HepG2 (cell line): ENCODE measurements around the gene VPREB1. TPM values are rescaled to one million over a fixed set of nuclear protein-coding genes. Genes with fewer than 3 reads are reported as not detected.

ENCODE experiments used
- ATAC-seq: fragments of 200-7000 bp; cut with Tn5 transposase; 3 replicates; pipeline ENCODE4 v1.9.1; 2020; ENCODE audit warnings: mild to moderate bottlenecking, moderate library complexity
- BruUV-seq: library from RNA; stranded (reverse); fragments of 400-500 nt; replicated peaks from 2 replicates; lab custom pipeline; 2021; lab: Mats Ljungman, UMichigan
- CTCF ChIA-PET: fragments of 300-600 bp; formaldehyde crosslinking; extraction: SDS; loops from one replicate; lab custom pipeline; 2021; ENCODE audit warnings: low total read pairs, inconsistent platforms, low intra/inter-chr PET ratio; lab: Yijun Ruan, JAX
- POLR2A ChIA-PET: fragments of 350-600 bp; sonication (Branson Sonifier 250); formaldehyde crosslinking; loops from one replicate; lab custom pipeline; 2020; ENCODE audit warnings: antibody characterized with exemption, inconsistent platforms; lab: Yijun Ruan, JAX
- DNase-seq: peaks from one replicate; pipeline ENCODE4 v3.0.0-alpha.2; 2015; ENCODE audit warnings: low spot score
- FAIRE-seq: peaks from 3 replicates; lab custom pipeline; 2011; peaks lifted over from hg19 to GRCh38; lab: Jason Lieb, UNC
- H2AFZ ChIP-seq: one replicate; pipeline ENCODE4 v1.6.1; 2011; ENCODE audit warnings: low read length, inconsistent platforms
- H3K27ac ChIP-seq: fragments of 300-600 bp; 3 replicates; pipeline ENCODE4 v1.8.0; 2011; ENCODE audit warnings: mixed run types, mild to moderate bottlenecking, mixed read lengths, low read length, inconsistent platforms; ENCODE audit not compliant: insufficient read depth; ENCODE audit errors: extremely low read length
- H3K27me3 ChIP-seq, 2 experiments: fragments of 200-600 bp in 1 of 2; 2 replicates in 1 of 2; 3 replicates in 1 of 2; pipeline versions ENCODE4 v1.6.0 to v1.8.0; 2011; ENCODE audit warnings: low read length in 2 of 2, mild to moderate bottlenecking in 2 of 2, moderate library complexity in 2 of 2, inconsistent platforms in 1 of 2; ENCODE audit not compliant: insufficient read depth in 2 of 2, control insufficient read depth in 1 of 2
- H3K36me3 ChIP-seq, 2 experiments: fragments of 200-600 bp in 1 of 2; replicated peaks in 1 of 2; 2 replicates in 1 of 2; 3 replicates in 1 of 2; pipeline versions ENCODE4 v1.5.1 to v1.8.0; 2011; ENCODE audit warnings: low read length in 2 of 2, inconsistent platforms in 1 of 2; ENCODE audit not compliant: insufficient read depth in 2 of 2, control insufficient read depth in 1 of 2
- H3K4me1 ChIP-seq: 2 replicates; pipeline ENCODE4 v1.5.1; 2012; ENCODE audit warnings: low read length, inconsistent platforms; ENCODE audit not compliant: insufficient read depth
- H3K4me2 ChIP-seq: 2 replicates; pipeline ENCODE4 v1.6.0; 2011; ENCODE audit warnings: low read depth, low read length, inconsistent platforms
- H3K4me3 ChIP-seq, 3 experiments: fragments of 200-600 bp in 1 of 3; sonication (generic), shearing (Covaris generic) in 1 of 3; replicated peaks in 1 of 3; 2 replicates each; pipeline ENCODE4 v1.5.1; 2011 to 2016; ENCODE audit warnings: low read length in 3 of 3, inconsistent platforms in 2 of 3, low read depth in 2 of 3, mild to moderate bottlenecking in 2 of 3, control low read depth in 1 of 3, mixed read lengths in 1 of 3; ENCODE audit not compliant: insufficient read depth in 1 of 3
- H3K79me2 ChIP-seq: one replicate; pipeline ENCODE4 v1.6.1; 2011; ENCODE audit warnings: low read length, inconsistent platforms; ENCODE audit not compliant: insufficient read depth
- H3K9ac ChIP-seq: 2 replicates; pipeline ENCODE4 v1.6.0; 2011; ENCODE audit warnings: mild to moderate bottlenecking, low read depth, low read length, inconsistent platforms; ENCODE audit not compliant: insufficient read depth
- H3K9me3 ChIP-seq: 2 replicates; pipeline ENCODE4 v1.5.1; 2012; ENCODE audit warnings: mild to moderate bottlenecking, low read length
- H4K20me1 ChIP-seq: 2 replicates; pipeline ENCODE4 v1.6.0; 2011; ENCODE audit warnings: inconsistent platforms, mild to moderate bottlenecking, low read length, moderate library complexity; ENCODE audit not compliant: insufficient read depth
- ATF7-NPFF ChIP-seq: sonication (generic); formaldehyde crosslinking; IDR thresholded peaks from 2 replicates; pipeline ENCODE4 v1.8.1; 2023; ENCODE audit warnings: mild to moderate bottlenecking, low read depth, missing genetic modification reagents, moderate library complexity
- CCAR2 ChIP-seq: fragments of 200-400 bp; formaldehyde crosslinking; optimal IDR thresholded peaks from 2 replicates; pipeline ENCODE3; 2018; ENCODE audit warnings: low read depth, mild to moderate bottlenecking, low read length, moderate library complexity
- ELF3 ChIP-seq: IDR thresholded peaks from 2 replicates; pipeline ENCODE4 v1.6.1; 2016; ENCODE audit warnings: missing genetic modification reagents, missing compliant biosample characterization
- KLF16 ChIP-seq, 2 experiments: sonication (generic) in 1 of 2; formaldehyde crosslinking in 1 of 2; IDR thresholded peaks; 2 replicates each; pipeline versions ENCODE4 v1.6.1 to v1.8.0; 2016 to 2023; ENCODE audit warnings: missing genetic modification reagents in 2 of 2, missing compliant biosample characterization in 1 of 2
- KMT2A ChIP-seq: sonication (generic); formaldehyde crosslinking; IDR thresholded peaks from 2 replicates; pipeline ENCODE4 v1.4.0; 2020; ENCODE audit warnings: missing genetic modification reagents
- MAF1 ChIP-seq: sonication (generic); formaldehyde crosslinking; IDR thresholded peaks from 2 replicates; pipeline ENCODE4 v1.5.0; 2020; ENCODE audit warnings: missing genetic modification reagents, borderline replicate concordance
- MED1 ChIP-seq: sonication (generic); formaldehyde crosslinking; IDR thresholded peaks from 2 replicates; pipeline ENCODE4 v1.4.0; 2020; ENCODE audit warnings: missing genetic modification reagents
- MIER2 ChIP-seq: IDR thresholded peaks from 2 replicates; pipeline ENCODE4 v1.6.1; 2016; ENCODE audit warnings: missing biosample characterization, missing genetic modification reagents
- NFIC ChIP-seq: IDR thresholded peaks from 2 replicates; pipeline ENCODE4 v1.6.1; 2012; ENCODE audit warnings: mild to moderate bottlenecking, low read length, inconsistent platforms
- PAWR ChIP-seq: sonication (generic); formaldehyde crosslinking; IDR thresholded peaks from 2 replicates; pipeline ENCODE4 v1.4.0; 2020; ENCODE audit warnings: missing genetic modification reagents, mild to moderate bottlenecking, borderline replicate concordance
- SAFB2 ChIP-seq: sonication (generic); formaldehyde crosslinking; IDR thresholded peaks from 2 replicates; pipeline ENCODE4 v1.5.1; 2020; ENCODE audit warnings: missing genetic modification reagents, low read depth, mild to moderate bottlenecking, borderline replicate concordance
- SALL2 ChIP-seq: sonication (generic); formaldehyde crosslinking; IDR thresholded peaks from 2 replicates; pipeline ENCODE4 v1.8.1; 2023; ENCODE audit warnings: mild to moderate bottlenecking, missing genetic modification reagents, inconsistent platforms
- SKI ChIP-seq: fragments of 450-650 bp; IDR thresholded peaks from one replicate; pipeline ENCODE4 v1.6.1; 2018; ENCODE audit warnings: mild to moderate bottlenecking; ENCODE audit not compliant: partially characterized antibody
- SMAD9 ChIP-seq: sonication (generic); formaldehyde crosslinking; IDR thresholded peaks from 2 replicates; pipeline ENCODE4 v1.5.1; 2020; ENCODE audit warnings: mild to moderate bottlenecking, missing genetic modification reagents
- SNAPC2 ChIP-seq: sonication (generic); formaldehyde crosslinking; IDR thresholded peaks from 2 replicates; pipeline ENCODE4 v1.8.1; 2022; ENCODE audit warnings: mild to moderate bottlenecking, missing genetic modification reagents
- SUZ12 ChIP-seq: fragments of 150-350 bp; IDR thresholded peaks from 2 replicates; pipeline ENCODE4 v1.6.1; 2014; ENCODE audit warnings: low read depth, low read length
- TBX3 ChIP-seq: fragments of 450-650 bp; IDR thresholded peaks from 2 replicates; pipeline ENCODE4 v1.6.1; 2017; ENCODE audit warnings: antibody characterized with exemption, mild to moderate bottlenecking, inconsistent platforms, borderline replicate concordance
- TFE3 ChIP-seq: IDR thresholded peaks from 2 replicates; pipeline ENCODE4 v1.6.1; 2016
- TRIM24 ChIP-seq: sonication (generic); formaldehyde crosslinking; IDR thresholded peaks from 2 replicates; pipeline ENCODE4 v1.8.0; 2022; ENCODE audit warnings: mild to moderate bottlenecking, missing genetic modification reagents
- ZBTB1 ChIP-seq: sonication (generic); formaldehyde crosslinking; IDR thresholded peaks from 2 replicates; pipeline ENCODE4 v1.4.0; 2020; ENCODE audit warnings: missing genetic modification reagents, borderline replicate concordance
- ZBTB7A ChIP-seq: sonication (generic); formaldehyde crosslinking; IDR thresholded peaks from 2 replicates; pipeline ENCODE4 v1.8.0; 2022; ENCODE audit warnings: mild to moderate bottlenecking, missing genetic modification reagents
- ZEB1 ChIP-seq: IDR thresholded peaks from 2 replicates; pipeline ENCODE4 v1.6.1; 2012; ENCODE audit warnings: mild to moderate bottlenecking, low read depth, inconsistent platforms; ENCODE audit not compliant: insufficient replicate concordance
- ZNF430 ChIP-seq: sonication (generic); formaldehyde crosslinking; IDR thresholded peaks from 2 replicates; pipeline ENCODE4 v1.9.0; 2021; ENCODE audit warnings: mild to moderate bottlenecking, missing genetic modification reagents
- ZNF841 ChIP-seq: sonication (generic); formaldehyde crosslinking; IDR thresholded peaks from 2 replicates; pipeline ENCODE4 v1.8.1; 2023; ENCODE audit warnings: missing genetic modification reagents, borderline replicate concordance
- ZNF878 ChIP-seq: sonication (generic); formaldehyde crosslinking; IDR thresholded peaks from 2 replicates; pipeline ENCODE4 v1.8.1; 2023; ENCODE audit warnings: mild to moderate bottlenecking, missing genetic modification reagents, moderate library complexity
- WGBS: methylation state at CpG from one replicate; pipeline ENCODE4 v1.1.6; 2017; ENCODE audit warnings: low lambda C conversion rate; 5-methylcytosine and 5-hydroxymethylcytosine counted together
- in situ Hi-C: cut with HindIII; loops from 2 replicates; pipeline ENCODE4 v1.10.0; 2017; ENCODE audit warnings: low pct_unique_long_range_greater_than_20kb; ENCODE audit not compliant: extremely low pct_ligation_motif_present
- intact Hi-C: fragments of 100-400 bp; cut with micrococcal nuclease; formaldehyde crosslinking; loops from one replicate; pipeline ENCODE4 v1.10.0; 2022; ENCODE audit not compliant: unreplicated experiment
- polyA plus RNA-seq, 8 experiments: library from polyadenylated mRNA; depleted of rRNA in 3 of 8; stranded (reverse) in 7 of 8; unstranded in 1 of 8; fragments of >200 nt; fragmentation: Illumina TruSeq in 4 of 8; extraction: Trizol in 4 of 8; gene quantifications; 2 replicates each; pipeline versions ENCODE4 v1.2.1 to v1.2.3, GENCODE V29; 2011 to 2016; ENCODE audit warnings: low read depth in 4 of 8, missing spikeins in 1 of 8, mixed read lengths in 1 of 8; ENCODE audit not compliant: insufficient read depth in 1 of 8
- total RNA-seq, 5 experiments: library from RNA; depleted of rRNA; stranded (reverse); fragments of >200 nt; fragmentation: Illumina TruSeq; extraction: Trizol; gene quantifications; 2 replicates each; pipeline ENCODE4 v1.2.3, GENCODE V29; 2016; ENCODE audit warnings: low read depth in 1 of 5

Gene VPREB1
- total and polyA plus RNA-seq, 2 of the 13 experiments (the other 11 are each of a cell fraction or from before 2014, with no cell fraction given), result not detected

GRCh38 chr22:22214819-22215329 is 29.7 kb upstream of the VPREB1 start (continued):
- TF ChIP-seq ZEB1 (peak; percentile 66), KLF16 (CRISPR knock-in tag; IDR thresholded peaks at IDR 0.05) (no peak), ZBTB7A (peak; percentile 53; the same call in 1 of the 2 replicates), MIER2 (CRISPR knock-in tag) (no peak), TFE3 (CRISPR knock-in tag) (no peak), SNAPC2 (no peak), SUZ12 (no peak), TBX3 (peak; percentile 13; the same call in 1 of the 2 replicates)

- in situ Hi-C loops, result loop anchor here (25.0 kb wide), 1 partner anchor 121 kb away; no protein-coding TSS in a partner anchor
- Histone ChIP-seq H3K9me3 (no peaks in the 10 kb centered on the region), H4K20me1 (no peaks in the 10 kb centered on the region), H3K79me2 (no peaks in the 10 kb centered on the region), H3K4me2 (no peak overlapping the region), H3K9ac (no peak overlapping the region), H3K27me3 (peaks cover 2 to 8% of the 10 kb centered on the region in 2 experiments; a peak in 2 of 5 replicates), H3K4me3 (no peak overlapping the region), H2AFZ (no peak overlapping the region), H3K4me1 (peaks cover 13% of the 10 kb centered on the region), H3K27ac (no peak overlapping the region), H3K36me3 (no peaks in the 10 kb centered on the region)
- FAIRE-seq, result no peak
- WGBS, result 45% methylated on average over 5 of the region's 5 CpGs
- intact Hi-C loops, result no loop called here
- ATAC-seq, result no peak
- CTCF ChIA-PET, result no interaction called here
- DNase-seq, result no peak
- POLR2A ChIA-PET, result no interaction called here
- no TSS peak for BruUV-seq
- no peak for TF ChIP-seq MAF1 (CRISPR knock-in tag)
- TF ChIP-seq ZNF878 (CRISPR knock-in tag), result no peak
- TF ChIP-seq PAWR (CRISPR knock-in tag), result no peak
- no peak for TF ChIP-seq KMT2A (CRISPR knock-in tag)
- no peak for TF ChIP-seq ELF3 (CRISPR knock-in tag)
- no peak for TF ChIP-seq ATF7-NPFF
- no peak for TF ChIP-seq NFIC
- no peak for TF ChIP-seq SAFB2
- TF ChIP-seq SALL2 (CRISPR knock-in tag), result no peak
- no peak for TF ChIP-seq ZBTB1 (CRISPR knock-in tag)
- no peak for TF ChIP-seq TRIM24 (CRISPR knock-in tag)
- TF ChIP-seq SKI, result no peak
- TF ChIP-seq MED1 (CRISPR knock-in tag), result no peak
- TF ChIP-seq ZNF841 (CRISPR knock-in tag), result no peak
- no peak for TF ChIP-seq CCAR2
- TF ChIP-seq SMAD9, result no peak
- TF ChIP-seq ZNF430, result no peak
Measured at GRCh38 chr22:22215659-22216449, 28.7 kb upstream of the VPREB1 start.
